GM13976 (cell line): Measurements from ENCODE around the gene SPATA6.

Source experiments
- DNase-seq: peaks from one replicate; pipeline ENCODE4 v3.0.0; 2012; ENCODE audit warnings: low spot score
- CTCF ChIP-seq: IDR thresholded peaks from 2 replicates; pipeline ENCODE4 v1.5.1; 2012; ENCODE audit warnings: borderline replicate concordance, mild to moderate bottlenecking; ENCODE audit not compliant: insufficient read depth; ENCODE audit errors: extremely low read depth, missing control alignments, control extremely low read depth
- in situ Hi-C: fragments of 300-500 bp; cut with MboI; formaldehyde crosslinking; loops from one replicate; pipeline ENCODE4 v1.12.0; 2022; ENCODE audit warnings: low sequenced_read_pairs, mixed read lengths, inconsistent platforms; ENCODE audit not compliant: unreplicated experiment

The SPATA6 gene

GRCh38 chr1:48495911-48496310 lies 23.9 kb upstream of the SPATA6 start:
- TF ChIP-seq CTCF, result no peak
- no peak for DNase-seq
- in situ Hi-C loops, result no loop called here

GRCh38 chr1:48495166-48495565 lies 23.2 kb upstream of the SPATA6 start:
- DNase-seq, result no peak
- no peak for TF ChIP-seq CTCF
- in situ Hi-C loops, result no loop called here

GRCh38 chr1:48493970-48494769 lies 22.2 kb upstream of the SPATA6 start:
- in situ Hi-C loops, result no loop called here
- TF ChIP-seq CTCF, result no peak
- DNase-seq, result no peak

GRCh38 chr1:48493041-48493440 lies 21.0 kb upstream of the SPATA6 start:
- no peak for TF ChIP-seq CTCF
- in situ Hi-C loops, result no loop called here
- DNase-seq, result no peak

- DNase-seq, result no peak
- in situ Hi-C loops, result no loop called here
- TF ChIP-seq CTCF, result no peak
Observed at GRCh38 chr1:48492392-48492791, 20.4 kb upstream of the SPATA6 start.

- DNase-seq, result no peak
- TF ChIP-seq CTCF, result no peak
- in situ Hi-C loops, result no loop called here
Observed at GRCh38 chr1:48488721-48489120, 16.7 kb upstream of the SPATA6 start.
